WERI-Rb-1 (cell line): Measurements from ENCODE around the gene TDRKH.
A peak's percentile ranks its signal among the peaks of the same experiment; 100 is the strongest.

Experiments
- DNase-seq: peaks from one replicate; pipeline ENCODE4 v3.0.0-alpha.2; 2020
- H3K27ac ChIP-seq: fragments of 250-450 bp; sonication (Bioruptor Pico); 2 replicates; pipeline ENCODE4 v1.5.1; 2020; ENCODE audit warnings: mild to moderate bottlenecking, moderate library complexity
- H3K27me3 ChIP-seq: fragments of 250-450 bp; sonication (Bioruptor Pico); 2 replicates; pipeline ENCODE4 v1.5.1; 2021; ENCODE audit warnings: mild to moderate bottlenecking, low read depth, moderate library complexity; ENCODE audit not compliant: insufficient read depth, severe bottlenecking
- H3K36me3 ChIP-seq: fragments of 250-450 bp; sonication (Bioruptor Pico); 2 replicates; pipeline ENCODE4 v1.5.1; 2020; ENCODE audit warnings: mild to moderate bottlenecking, moderate library complexity
- H3K4me3 ChIP-seq: 2 replicates; pipeline ENCODE4 v1.5.1; 2011; ENCODE audit warnings: low read depth, mild to moderate bottlenecking, control low read depth, low read length
- H3K9me3 ChIP-seq: fragments of 250-450 bp; sonication (Bioruptor Pico); 2 replicates; pipeline ENCODE4 v1.5.1; 2021; ENCODE audit warnings: mild to moderate bottlenecking, moderate library complexity; ENCODE audit not compliant: severe bottlenecking
- TF ChIP-seq, protein P1 (sequence below): IDR thresholded peaks from 2 replicates; pipeline ENCODE4 v1.5.1; 2011; ENCODE audit warnings: low read depth, mild to moderate bottlenecking, control low read depth, inconsistent platforms, low read length

Gene TDRKH

DNA sequence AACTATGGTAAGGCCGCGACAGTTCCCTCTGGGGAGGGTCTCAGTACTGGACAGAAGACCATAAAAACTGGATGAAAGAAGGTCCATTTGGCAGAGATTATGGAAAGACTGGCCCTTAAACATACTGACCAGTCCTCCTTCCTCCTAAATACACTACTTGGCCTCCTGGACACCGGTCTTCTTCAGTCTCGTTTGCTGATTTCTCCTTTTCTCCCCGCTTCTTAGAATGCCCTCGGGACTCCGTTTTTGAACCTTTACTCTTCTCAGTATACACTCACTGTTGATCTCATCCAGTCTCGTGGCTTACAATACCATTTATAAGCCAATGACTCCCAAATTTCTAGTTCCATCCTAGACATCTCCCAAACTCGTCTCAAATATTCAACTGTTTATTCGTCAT, 26.3 kb downstream of the TDRKH start:
- Histone ChIP-seq H3K9me3 (no peaks in the 10 kb centered on the region), H3K36me3 (peaks cover 33% of the 10 kb centered on the region), H3K27ac (peak overlapping the region; percentile 78), H3K27me3 (no peaks in the 10 kb centered on the region), H3K4me3 (peak overlapping the region; percentile 73)
- DNase-seq = no peak
- TF ChIP-seq, protein P1, sequence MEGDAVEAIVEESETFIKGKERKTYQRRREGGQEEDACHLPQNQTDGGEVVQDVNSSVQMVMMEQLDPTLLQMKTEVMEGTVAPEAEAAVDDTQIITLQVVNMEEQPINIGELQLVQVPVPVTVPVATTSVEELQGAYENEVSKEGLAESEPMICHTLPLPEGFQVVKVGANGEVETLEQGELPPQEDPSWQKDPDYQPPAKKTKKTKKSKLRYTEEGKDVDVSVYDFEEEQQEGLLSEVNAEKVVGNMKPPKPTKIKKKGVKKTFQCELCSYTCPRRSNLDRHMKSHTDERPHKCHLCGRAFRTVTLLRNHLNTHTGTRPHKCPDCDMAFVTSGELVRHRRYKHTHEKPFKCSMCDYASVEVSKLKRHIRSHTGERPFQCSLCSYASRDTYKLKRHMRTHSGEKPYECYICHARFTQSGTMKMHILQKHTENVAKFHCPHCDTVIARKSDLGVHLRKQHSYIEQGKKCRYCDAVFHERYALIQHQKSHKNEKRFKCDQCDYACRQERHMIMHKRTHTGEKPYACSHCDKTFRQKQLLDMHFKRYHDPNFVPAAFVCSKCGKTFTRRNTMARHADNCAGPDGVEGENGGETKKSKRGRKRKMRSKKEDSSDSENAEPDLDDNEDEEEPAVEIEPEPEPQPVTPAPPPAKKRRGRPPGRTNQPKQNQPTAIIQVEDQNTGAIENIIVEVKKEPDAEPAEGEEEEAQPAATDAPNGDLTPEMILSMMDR = no peak

DNA sequence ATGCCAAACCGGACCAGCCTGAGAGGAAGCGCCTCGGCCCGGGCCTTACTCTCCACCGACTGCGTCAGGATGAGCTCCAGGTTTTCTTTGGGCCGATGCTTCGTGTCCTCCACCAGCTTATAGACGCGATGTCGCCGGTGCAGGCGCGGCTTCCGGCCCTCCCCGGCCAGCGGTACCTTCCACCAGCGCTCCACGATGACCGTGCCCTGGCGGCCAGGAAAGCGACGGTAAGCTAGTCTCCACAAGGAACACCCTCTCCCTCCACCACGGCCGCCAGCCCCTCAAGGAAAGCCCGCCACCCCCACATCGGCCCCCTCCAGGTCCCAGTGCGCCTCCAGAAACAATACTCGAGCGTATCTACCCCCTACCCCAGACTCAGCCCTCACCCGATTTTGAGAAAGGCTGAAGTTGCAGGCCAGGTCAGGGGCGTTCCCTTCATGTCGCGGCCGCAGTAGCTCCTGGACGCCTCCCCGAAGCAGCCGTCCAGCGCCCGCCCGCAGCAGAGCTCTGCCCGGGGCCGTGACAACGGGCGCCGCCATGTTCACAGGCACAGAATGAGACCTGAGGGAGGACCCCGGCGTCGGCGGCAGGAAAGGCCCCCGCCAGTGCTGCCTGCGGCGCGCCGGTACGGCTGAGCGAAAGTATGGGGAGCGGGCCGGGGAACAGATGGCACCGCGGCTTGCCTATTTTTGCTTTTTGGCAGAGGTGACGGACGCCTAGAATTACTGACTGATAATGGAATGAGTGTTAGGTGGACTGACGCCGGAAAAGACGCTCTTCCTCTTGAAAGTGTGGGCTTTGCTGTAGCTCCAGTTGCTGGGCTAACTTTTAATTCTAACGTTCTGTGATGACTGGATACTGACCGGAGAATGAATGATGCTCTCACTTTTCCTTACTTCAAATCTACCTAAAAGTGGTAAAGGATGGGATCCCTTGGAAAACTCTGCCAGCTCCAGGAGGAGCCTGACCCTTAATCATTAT, 27.1 kb downstream of the TDRKH start, which contains the start of gene MRPL9:
TSS of gene MRPL9 (minus strand) at position 556 of the 981 bp plus-strand sequence. CDS start at position 539, 17 bp downstream.
- Histone ChIP-seq H3K9me3 (no peaks in the 10 kb centered on the region), H3K27ac (peak within 1 kb of the TSS; percentile 78), H3K36me3 (peaks cover 40% of the 10 kb centered on the region), H3K27me3 (no peaks in the 10 kb centered on the region), H3K4me3 (peak within 1 kb of the TSS; percentile 73)
- DNase-seq = peak; percentile 98
- TF ChIP-seq, protein P1 = no peak

DNA sequence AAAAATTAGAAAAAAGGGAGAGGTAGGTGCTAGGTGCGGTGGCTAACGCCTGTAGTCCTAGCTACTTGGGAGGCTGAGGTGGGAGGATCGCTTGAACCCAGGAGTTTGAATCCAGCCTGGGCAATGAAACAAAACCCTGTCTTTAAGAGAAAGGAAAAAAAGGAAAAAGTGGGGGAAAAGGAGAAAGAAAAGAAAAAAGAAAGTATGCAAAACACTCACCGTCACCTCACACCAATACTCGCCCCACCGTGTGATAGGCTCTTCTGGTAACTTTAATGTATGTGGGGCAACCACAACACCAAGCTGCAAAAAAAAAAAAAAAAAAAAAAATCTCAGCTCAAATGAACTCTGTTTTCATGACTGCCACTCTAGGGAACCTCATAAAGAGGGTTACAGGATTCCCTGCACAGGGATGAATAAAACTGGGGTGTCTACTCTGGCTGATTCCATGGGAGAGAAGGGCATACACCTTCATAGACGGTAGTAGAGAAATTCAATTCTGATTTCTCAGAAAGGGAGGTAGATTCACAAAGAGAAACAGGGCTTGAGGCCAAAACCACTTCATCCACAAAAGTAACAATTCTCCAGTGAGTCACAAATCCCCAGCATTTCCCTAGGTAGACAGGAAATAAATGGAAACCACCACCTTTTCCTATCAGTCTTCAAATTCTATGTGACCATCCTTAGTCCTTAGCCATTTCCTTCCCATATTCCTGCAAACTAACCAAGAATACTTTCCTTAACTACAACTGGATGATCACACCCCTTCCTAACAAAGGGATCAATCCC, 29.5 kb downstream of the TDRKH start:
- Histone ChIP-seq H3K4me3 (no peak overlapping the region), H3K27ac (no peak overlapping the region), H3K36me3 (peaks cover 63% of the 10 kb centered on the region), H3K27me3 (no peaks in the 10 kb centered on the region), H3K9me3 (no peaks in the 10 kb centered on the region)
- TF ChIP-seq, protein P1 = no peak
- DNase-seq = no peak

DNA sequence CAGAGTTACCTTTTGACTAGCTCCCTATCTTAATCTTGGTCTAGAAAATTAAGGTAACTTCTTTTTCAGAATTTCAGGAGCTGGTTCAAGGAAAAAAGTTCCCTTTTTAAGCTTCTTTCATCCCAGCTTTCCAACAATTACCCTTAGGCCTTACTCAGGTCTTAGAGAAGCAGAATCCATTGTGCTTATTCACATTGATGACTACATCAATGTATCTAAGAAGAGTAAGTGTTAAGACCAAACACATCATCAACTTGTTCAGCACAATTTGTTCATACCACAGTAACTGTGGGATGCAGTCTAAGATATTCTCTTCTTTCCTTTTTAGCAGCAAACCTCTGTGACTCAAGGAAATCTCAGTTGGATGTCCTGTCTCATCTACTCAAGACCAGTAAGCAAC, 31.1 kb downstream of the TDRKH start:
- no peak for DNase-seq
- no peak overlapping the region for H3K27ac ChIP-seq
- H3K36me3 ChIP-seq = peaks cover 73% of the 10 kb centered on the region
- TF ChIP-seq, protein P1 = no peak
- H3K9me3 ChIP-seq = no peaks in the 10 kb centered on the region
- H3K27me3 ChIP-seq = no peaks in the 10 kb centered on the region
- no peak overlapping the region for H3K4me3 ChIP-seq

DNA sequence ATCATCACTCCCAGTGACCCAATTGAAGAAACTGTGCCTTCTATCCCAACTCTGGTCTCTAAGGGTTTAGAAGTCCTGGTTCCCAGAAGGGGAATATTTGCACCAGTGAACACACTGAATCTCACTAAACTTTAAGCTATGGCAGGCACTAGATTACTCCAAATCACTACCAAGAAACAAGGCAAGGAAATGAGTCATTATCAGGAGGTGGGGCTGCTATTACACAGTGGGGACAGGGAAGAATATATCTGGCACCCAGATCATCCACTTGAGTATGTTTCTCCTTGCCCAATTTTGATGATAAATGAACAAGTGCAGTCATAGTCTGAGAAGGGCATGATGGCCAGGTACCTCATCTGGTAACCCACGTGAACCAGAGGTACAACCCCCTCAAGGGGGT, 34.0 kb downstream of the TDRKH start:
- Histone ChIP-seq H3K27ac (no peak overlapping the region), H3K36me3 (peaks cover 61% of the 10 kb centered on the region)
- DNase-seq = no peak

More for the DNA sequence above, 34.0 kb downstream of the TDRKH start:
- no peak overlapping the region for H3K4me3 ChIP-seq
- H3K27me3 ChIP-seq = no peaks in the 10 kb centered on the region
- TF ChIP-seq, protein P1 = no peak
- H3K9me3 ChIP-seq = no peaks in the 10 kb centered on the region
